NCI-H748 treated with DMSO at 0.1 percent for 48 hours (cell line): ENCODE measurements around the gene WDR7.

ENCODE experiments used
- DNase-seq: peaks from one replicate; lab custom pipeline; 2025; lab: John Stamatoyannopoulos, UW

Gene WDR7

GRCh38 chr18:56937874-56938430, 286.8 kb downstream of the WDR7 start:
- DNase-seq, result no peak

GRCh38 chr18:56945171-56946083, 294.3 kb downstream of the WDR7 start:
- no peak for DNase-seq

- no peak for DNase-seq
Measured at GRCh38 chr18:56947236-56947635, 296.1 kb downstream of the WDR7 start.

DNA sequence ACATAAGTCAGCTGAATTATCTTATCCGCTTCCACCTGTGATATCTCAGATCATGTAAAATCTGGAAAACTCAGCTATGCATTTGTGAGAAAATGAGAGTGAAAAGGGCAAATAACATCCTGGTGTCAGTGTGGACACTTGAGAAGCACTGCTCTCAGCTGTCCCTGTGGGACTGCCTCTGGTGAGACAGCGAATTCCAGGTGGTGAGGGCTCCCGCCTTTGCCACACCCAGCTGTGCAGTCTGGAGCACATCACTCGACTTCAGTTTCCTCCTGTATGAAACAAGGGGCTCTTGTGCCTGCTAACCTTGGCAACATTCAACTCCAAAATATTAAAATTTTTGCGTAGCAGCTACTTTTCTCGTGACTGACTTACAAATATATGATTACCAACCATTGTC, 300.9 kb downstream of the WDR7 start:
- DNase-seq, result no peak

DNA sequence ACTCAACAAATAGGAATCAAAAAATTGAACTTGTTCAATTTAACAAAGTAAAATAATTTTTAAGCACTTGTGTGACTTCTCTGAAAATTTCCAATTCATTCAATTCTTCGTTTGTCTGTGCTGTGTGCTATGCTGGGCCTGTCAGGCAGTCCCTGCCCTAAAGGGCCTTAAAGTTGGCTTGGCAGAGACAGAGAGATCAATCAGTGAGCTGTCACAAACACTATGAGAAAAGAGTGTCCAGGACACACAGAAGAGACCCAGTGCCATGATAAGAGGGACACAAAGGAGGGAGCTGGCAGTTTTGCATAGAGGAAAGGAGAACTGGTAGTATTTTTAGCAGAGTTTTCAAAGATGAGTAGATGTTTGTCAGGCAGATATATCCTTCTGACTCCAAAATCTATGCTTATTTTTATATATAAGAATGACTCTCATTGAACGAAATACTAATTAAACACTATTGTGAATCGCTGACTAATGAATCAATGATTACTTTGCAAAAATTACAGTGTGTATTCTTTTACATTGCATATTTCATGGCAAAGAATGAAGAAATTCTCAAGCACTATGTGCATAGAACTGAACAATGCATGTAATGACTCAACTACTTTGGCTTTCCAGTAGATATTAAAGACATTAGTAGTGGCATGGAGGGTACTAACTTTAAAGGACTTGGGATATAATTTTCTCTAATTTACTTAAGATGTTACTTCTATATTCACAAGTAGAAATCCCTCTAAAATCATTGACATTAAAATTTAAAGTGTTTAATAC, 302.5 kb downstream of the WDR7 start:
- DNase-seq, result no peak

DNA sequence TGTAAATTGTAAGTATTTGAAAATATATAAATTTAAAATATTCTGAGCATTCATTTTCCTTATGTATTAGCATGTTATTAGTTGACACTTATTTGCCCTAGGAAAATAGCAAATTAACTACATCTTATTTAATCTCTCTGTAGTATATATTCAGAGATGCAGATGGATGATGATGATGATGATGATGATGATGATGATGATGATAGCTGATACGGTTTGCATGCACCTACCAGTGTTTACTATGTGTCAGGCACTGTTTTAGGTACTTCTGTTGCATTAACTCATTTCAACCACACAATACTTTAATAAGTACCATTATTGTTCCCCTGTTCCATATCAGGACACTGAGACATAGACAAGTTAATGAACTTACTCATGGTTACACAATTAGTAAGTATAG, 304.3 kb downstream of the WDR7 start:
- no peak for DNase-seq

- no peak for DNase-seq
Measured at GRCh38 chr18:56959120-56959519, 308.0 kb downstream of the WDR7 start.

- peak; percentile 58 for DNase-seq
Measured at GRCh38 chr18:56962322-56962721, 311.2 kb downstream of the WDR7 start.

- no peak for DNase-seq
Measured at GRCh38 chr18:56967035-56967434, 315.9 kb downstream of the WDR7 start.

DNA sequence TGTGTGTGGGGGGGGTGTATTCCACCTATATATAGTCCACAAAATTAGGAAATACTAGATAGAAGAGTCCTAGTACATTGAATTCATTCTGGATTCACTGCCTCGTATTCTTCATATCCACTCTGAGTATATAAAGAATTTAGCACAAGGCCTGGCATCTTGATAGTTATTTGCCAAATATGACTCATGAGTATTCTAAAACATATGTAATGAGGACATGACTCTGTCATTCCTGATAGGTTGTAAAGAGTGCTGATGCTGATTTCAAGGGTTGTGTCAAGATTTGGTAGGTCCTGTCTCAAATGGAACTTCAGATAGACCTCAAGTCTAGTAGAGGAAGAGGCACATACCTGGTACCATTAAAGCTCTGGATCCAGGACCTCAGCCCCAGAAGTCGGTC, 322.3 kb downstream of the WDR7 start:
- no peak for DNase-seq

- no peak for DNase-seq
Measured at GRCh38 chr18:56974141-56974540, 323.0 kb downstream of the WDR7 start.

GRCh38 chr18:56975276-56975675, 324.1 kb downstream of the WDR7 start:
- DNase-seq, result no peak

GRCh38 chr18:56977309-56977708, 326.1 kb downstream of the WDR7 start:
- DNase-seq, result no peak

DNA sequence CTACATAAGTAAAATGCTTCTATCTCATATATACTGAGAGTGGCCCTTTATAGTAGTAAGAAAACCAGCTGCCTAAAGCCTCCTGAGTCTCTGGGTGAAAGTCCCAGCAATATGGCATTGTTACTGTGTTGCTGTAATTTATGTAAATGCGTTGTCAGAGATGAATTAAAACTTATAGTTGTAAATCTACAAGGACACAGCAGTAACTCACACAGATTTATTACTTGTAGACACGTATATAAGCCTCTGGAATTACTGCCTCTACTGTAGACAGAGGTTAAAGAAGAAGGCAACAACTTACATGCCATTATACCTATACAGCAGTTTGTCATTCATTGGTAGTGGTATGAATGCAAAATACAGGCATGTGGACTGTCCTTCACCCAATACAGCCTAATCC, 326.6 kb downstream of the WDR7 start:
- no peak for DNase-seq

DNA sequence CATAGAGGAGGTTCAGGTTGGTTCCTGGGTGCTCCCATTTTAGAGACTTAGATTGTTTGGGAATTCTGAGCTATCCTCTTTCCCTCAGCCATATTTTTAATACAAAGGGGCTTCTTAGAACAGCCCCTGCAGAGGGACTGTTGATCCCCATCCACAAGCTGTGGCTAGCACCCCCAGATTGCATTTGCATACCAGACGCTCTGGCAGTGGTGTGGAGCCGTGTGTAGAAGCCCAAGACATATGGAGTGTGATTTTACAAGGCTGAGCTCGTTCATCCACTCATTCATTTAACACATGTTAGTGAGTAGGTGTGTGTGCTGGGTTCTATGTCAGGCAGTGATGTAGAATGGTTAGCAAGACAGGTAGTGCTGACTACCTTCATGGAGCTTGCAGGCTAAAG, 329.0 kb downstream of the WDR7 start:
- no peak for DNase-seq

GRCh38 chr18:56982766-56983165, 331.6 kb downstream of the WDR7 start:
- peak; percentile 11 for DNase-seq

DNA sequence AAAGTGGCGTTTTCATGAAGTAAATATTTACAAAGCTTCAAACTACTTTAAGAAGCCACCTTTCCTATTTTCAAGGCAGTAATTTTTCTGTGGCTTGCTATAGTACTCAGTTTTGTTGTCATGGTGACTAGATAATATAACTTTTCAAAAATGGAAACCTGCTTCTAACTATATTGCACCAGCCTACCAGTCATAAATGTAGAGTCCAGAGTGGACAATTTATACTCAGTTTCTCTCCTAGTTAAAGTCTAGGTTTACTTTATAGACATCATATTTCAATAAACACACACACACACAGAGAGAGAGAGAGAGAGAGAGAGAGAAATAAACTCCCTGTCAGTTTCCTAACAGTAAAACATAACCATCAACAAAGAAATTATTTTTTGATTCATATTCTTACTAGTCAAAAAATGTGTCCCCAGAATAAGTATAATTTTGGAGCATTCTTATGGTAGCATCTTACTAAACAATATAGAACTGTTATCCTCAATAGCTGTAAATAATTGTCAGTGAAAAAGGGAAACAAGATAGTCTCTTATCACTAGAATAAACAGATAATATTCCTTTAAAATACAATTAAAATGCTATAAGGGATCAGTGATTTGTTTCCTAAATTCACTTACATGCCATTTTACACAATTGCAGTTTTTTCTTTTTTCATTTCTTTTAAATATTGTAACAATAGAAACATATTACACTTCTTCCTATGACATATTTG, 332.3 kb downstream of the WDR7 start:
- DNase-seq, result no peak

DNA sequence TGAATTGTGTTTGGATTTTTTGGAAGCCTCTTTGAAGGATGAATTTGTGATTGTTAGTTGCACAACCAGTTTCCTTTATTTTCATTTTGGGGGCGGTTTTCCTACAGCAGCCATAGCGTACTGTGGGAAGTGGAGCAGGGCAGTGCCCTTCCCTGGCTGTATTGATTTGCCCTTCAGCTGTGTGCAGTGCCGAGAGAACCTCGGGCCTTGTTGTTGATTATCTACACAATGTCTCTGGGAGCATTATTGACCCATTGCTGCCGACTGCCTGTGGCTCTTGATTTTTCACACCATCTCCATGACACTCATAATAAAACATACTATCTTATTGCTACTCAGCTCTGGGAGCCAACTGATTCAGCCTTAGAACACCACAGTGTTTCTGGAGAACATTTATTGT, 333.6 kb downstream of the WDR7 start:
- no peak for DNase-seq

DNA sequence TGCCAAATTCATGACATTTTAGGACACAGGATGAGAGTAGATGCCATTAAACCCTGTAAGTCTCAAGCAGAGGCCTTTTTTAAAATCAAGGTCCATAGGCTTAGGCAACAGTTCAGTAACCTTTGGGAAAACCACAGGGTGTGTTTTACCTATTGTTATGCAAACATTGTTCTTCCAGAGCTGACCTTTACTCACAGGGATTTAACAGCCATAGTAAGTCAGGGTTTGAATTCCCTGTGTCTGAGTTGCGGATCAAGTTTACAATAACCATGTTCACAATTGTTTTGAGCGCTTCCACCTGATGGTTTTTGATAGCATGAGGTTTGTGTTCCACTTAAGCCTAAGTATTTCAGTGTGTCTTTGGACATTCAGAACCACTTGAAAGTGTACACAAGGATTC, 335.7 kb downstream of the WDR7 start:
- DNase-seq, result peak; percentile 21

DNA sequence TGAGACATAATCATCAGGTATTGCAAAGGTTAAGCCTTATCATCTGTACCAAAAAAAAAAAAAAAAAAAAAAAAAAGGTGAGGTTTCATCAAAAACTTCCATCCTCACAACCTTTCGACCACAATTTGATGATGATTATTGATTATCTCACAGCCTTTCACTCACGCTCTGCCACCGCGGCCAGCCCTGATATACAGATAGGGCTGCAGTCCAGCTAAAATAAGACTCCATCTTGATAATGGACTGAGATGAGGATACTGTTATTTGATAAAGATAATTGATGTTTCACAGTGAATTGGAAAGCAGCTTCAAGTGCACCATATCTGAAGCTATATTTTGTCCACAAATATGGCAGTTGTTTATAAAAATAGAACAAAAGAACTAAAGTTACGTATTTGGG, 336.1 kb downstream of the WDR7 start:
- no peak for DNase-seq

GRCh38 chr18:56988022-56988421, 336.9 kb downstream of the WDR7 start:
- no peak for DNase-seq

- no peak for DNase-seq
Measured at GRCh38 chr18:56990678-56991077, 339.5 kb downstream of the WDR7 start.
